Measurements from ENCODE around the gene ACAP2.
"Not testable (repeated sequence)": the region's sequence is repeated elsewhere in the genome, so short reads cannot be mapped to it uniquely, and the experiment has no call there.

Gene ACAP2

DNA sequence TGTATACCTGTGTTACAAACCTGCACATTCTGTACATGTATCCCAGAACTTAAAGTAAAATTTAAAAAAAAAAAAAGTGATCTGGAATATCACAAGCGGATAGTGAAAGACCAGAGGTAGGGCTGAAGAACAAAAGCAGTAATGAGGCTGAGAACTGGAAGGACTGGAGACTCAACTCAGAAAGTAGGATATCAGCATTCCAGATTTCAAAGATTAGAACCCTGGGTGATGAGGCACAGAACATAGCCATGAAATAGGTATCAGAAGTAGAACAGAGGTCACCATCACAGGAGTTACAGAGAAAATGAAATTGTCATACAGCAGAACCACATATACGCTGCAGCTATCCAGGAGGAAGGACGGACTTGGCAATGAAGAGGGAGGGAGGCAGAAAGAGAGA lies 56.1 kb downstream of the ACAP2 start:
- no peak for DNase-seq (ENCODE audit: low spot score)

DNA sequence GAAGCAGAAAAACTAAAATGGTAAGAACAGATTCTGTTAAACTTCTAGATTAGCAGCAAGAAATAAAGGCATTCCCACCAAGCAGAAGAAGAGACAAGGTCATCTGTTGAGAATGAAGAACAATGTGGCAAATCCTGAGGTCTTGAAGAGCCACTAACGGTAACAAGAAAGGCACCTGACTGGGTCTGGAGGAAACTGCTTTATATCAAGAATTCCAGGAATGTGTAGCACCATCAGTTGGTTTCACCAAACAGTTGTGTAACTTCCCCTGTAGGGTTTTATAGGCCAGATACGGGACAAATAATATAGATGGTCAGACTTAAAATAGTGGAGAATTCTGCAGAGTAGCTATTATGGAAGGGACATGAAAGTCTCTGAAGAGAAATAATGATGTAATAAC lies 57.3 kb downstream of the ACAP2 start:
- no peak for DNase-seq (ENCODE audit: low spot score)

DNA sequence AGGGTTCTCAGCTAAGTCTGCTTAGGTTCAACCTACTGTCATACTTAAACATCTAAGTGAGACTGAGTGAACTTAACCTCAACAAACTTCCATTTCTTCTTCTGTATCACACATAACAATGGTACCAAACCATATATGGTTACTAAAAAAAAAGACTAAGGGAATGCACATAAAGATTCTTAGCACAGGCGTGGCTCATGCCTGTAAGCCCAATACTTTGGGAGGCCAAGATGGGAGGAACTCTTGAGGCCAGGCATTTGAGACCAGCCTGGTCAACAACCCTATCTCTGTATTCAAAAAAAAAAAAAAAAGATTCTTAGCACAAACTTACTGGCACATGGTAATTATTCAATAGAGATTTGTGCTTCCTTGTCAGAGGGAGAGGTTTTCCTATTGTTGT lies 57.9 kb downstream of the ACAP2 start:
- DNase-seq (ENCODE audit: low spot score) = no peak

DNA sequence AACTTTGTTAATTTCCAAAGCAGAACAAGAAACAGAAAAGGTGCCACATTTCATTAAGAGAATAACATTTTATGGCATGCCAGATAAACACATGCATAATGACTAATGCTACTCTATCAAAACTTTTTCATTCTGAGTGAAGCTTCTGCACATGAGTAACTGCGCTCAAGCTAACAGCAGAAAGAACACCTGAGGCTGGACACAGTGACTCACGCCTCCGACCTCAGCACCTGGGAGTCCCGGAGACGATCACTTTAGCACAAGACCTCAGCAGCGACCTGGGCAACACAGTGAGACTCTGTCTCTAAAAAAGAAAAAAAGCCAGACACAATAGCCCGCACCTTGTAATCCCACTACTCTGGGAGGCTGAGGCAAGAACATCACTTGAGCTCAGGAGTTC lies 70.6 kb downstream of the ACAP2 start:
- DNase-seq (ENCODE audit: low spot score) = no peak

DNA sequence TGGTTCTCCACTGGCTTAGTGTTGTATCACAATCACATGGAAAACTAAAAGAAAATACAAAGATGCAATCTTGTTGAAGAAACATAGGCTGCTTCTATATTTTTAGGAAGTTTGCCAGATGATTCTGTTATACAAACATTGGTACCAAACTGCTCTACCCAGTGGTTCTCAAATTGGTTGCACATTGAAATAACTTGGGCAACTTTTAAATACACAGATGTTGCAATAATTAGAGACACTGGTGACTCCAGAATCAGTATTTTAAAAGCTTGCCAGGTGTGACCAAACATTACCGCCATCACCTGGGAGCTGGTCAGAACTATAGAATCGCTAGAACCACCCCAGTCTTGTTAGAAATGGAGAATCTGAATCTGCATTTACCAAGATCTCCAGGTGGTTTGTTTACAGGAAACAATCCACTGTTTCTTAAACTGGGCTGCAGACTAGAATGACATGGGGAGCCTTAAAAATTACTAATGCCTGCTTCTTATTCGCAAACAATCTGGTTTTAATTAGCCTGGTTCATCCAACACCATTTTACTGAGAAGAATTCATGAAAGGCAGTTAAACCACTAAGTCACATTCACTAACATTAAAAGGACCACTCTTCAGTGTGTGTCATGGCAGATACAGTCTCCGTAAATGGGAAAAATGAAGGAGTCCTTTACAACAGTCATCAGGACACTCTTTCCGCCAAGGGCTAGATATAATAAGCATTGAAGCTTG lies 76.5 kb downstream of the ACAP2 start:
- DNase-seq (ENCODE audit: low spot score) = no peak

- no peak for DNase-seq (ENCODE audit: low spot score)
These were observed 77.4 kb downstream of the ACAP2 start for GRCh38 chr3:195365371-195365770.

DNA sequence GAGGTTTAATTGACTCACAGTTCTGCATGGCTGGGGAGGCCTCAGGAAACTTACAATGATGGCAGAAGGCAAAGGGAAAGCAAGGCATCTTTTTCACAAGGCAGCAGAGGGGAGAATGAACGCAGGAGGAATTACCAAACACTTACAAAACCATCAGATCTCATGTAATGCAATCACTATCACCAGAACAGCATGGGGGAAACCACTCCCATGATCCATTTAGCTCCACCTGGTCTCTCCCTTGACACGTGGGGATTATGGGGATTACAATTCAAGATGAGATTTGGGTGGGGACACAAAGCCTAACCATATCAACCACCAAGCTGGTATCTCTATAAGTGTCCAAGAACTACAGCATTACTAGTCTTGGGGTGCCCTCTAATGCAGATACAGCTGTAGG lies 85.0 kb downstream of the ACAP2 start:
- DNase-seq (ENCODE audit: low spot score) = not testable (repeated sequence)

DNA sequence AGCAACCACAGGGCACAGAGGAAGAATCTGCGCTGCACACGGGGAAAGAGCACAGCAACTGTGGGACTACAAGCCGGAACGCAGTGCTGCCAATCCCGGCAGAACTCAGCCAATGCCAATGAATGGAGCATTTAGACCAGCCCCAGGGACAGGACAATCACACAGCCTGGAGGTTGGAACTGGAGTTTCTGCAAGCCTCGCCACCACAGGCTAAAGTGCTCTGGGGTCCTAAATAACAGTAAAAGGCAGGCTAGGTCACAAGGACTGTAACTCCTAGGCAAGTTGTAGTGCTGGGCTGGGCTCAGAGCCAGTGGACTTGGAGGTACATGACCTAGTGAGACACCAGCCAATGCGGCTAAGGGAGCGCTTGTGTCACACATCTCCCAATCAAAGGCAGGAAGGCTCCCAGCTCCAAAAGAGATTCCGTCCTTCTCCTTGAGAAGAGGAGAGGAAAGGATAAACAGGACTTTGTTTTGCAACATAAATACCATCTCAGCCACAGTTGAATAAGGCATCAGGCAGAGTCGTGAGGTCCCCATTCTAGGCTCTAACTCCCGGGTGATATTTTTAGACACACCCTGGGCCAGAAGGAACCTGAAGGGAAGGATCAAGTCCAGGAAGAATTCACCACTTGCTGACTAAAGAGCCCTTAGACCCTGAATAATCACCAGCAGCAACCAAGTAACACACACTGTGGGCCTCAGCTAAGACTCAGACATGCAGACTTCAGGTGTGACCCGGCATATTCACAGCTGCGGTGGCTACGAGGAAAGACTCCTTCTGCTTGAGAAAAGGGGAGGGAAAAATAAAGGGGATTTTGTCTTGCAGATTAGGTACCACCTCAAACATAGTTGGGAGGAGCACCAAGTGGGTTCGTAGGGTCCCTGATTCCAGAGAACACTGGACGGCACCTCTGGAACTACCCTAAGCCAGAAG lies 86.4 kb downstream of the ACAP2 start:
- DNase-seq (ENCODE audit: low spot score) = no peak

DNA sequence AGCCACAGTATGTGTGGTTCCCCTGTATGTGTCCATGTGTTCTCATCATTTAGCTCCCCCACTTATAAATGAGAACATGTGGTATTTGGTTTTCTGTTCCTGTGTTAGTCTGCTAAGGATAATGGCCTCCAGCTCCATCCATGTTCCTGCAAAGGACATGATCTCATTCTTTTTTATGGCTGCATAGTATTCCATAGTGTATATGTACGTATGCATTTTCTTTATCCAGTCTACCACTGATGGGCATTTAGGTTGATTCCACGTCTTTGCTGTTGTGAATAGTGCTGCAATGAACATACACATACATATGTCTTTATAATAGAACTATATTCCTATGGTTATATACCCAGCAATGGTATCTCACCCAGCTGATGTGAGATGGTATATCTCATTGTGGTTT lies 88.8 kb downstream of the ACAP2 start:
- not testable (repeated sequence) for DNase-seq (ENCODE audit: low spot score)

GRCh38 chr3:195352895-195353488 lies 89.8 kb downstream of the ACAP2 start:
- DNase-seq (ENCODE audit: low spot score) = no peak

DNA sequence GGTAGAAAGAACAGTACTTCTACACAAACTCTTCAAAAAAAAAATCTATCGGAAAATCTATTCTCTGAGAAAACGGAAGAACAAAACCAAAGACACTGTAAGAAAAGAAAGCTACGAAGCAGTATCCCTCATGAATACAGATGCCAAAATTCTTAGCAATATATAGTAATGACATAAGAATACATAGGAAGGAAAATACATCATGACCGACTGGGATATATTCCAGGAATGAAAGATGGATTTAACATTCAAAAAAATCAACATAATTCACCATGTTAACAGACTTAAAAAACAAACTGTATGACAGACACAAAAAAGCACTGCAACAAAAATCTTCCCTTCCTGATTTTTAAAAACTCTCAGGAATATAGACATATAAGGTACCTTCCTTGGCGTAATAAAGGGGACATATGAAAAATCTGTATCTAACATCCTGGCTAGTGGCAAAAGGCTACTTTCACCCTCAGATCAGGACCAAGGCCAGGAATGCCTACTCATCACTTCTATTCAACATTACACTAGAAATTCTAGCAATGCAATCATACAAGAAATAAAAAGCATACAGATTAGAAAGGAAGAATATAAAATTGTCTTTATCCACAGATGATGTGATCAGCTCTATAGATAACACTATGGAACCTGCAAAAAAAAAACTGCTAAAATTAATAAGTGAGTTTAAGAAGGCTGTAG lies 94.2 kb downstream of the ACAP2 start:
- DNase-seq (ENCODE audit: low spot score) = no peak

GRCh38 chr3:195337747-195338146 lies 105.1 kb downstream of the ACAP2 start:
- DNase-seq (ENCODE audit: low spot score) = no peak

- DNase-seq (ENCODE audit: low spot score) = no peak
These were observed 107.9 kb downstream of the ACAP2 start for GRCh38 chr3:195334967-195335366.

DNA sequence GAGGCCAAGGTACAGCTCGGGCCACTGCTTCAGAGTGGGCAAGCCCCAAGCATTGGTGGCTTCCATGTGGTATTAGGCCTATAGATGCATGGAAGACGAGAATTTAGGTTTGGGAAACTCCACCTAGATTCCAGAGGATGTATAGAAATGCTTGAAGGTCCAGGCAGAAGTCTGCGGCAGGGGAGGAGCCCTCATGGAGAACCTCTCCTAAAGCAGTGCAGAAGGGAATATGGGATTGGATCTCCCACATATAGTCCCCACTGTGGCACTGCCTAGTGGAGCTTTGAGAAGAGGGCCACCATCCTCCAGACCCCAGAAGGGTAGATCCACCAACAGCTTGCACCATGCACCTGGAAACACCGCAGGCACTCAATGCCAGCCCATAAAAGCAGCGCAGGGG lies 123.8 kb downstream of the ACAP2 start:
- no peak for DNase-seq (ENCODE audit: low spot score)

DNA sequence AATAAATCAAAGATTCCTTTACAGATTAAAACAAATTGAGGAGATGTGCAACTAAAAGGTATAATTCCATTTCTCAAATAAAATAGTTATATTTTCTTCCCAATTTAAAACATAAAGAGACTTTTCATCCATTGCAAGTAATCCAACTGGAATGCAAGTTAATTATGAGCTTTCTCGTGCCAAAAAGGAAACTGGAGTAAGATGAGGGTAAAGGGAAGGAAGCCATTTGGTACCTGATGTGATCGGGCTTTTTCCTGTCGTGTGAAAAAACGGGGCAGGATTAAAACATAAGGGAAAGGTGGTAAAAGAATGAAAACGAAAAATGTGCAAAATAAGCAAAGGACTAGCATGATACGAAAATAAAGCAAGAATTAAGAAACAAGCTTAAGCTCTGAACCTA lies 130.1 kb downstream of the ACAP2 start:
- no peak for DNase-seq (ENCODE audit: low spot score)

DNA sequence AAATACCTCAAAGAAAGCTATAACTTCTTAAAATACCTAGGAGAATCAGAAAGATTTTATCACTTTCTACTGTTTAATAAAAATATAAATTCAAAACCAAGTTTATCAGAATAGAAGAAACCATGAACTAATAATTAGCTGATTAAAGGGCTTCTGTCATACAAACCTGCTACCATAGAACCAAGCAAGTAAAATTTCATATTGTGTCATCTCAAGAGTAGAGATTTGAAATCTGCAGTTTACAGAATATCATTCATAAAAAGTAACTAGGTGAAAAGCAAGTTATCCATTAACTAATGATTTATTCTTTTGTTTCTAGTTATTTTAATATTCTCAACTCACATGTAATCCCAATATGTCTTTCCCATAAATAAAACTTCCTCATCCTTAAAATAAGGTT lies 135.1 kb downstream of the ACAP2 start:
- no peak for DNase-seq (ENCODE audit: low spot score)

DNA sequence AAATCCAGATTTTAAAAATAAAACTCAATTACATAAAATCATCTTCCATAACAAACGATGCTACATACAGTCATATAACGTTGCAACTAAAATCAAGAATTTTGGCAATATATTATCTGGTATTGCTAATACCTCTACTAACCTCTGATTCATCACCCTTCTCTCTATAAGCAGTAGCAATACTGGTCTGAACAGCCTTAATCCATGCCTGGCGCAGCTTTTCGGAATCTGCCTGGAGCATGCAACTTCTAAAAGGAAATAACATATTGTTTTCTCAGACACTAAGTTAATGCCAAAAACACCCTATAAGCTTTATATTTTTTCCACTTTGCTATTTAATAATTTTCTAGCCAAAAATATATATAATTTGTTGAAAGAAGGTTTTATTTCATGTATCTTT lies 136.5 kb downstream of the ACAP2 start:
- no peak for DNase-seq (ENCODE audit: low spot score)

DNA sequence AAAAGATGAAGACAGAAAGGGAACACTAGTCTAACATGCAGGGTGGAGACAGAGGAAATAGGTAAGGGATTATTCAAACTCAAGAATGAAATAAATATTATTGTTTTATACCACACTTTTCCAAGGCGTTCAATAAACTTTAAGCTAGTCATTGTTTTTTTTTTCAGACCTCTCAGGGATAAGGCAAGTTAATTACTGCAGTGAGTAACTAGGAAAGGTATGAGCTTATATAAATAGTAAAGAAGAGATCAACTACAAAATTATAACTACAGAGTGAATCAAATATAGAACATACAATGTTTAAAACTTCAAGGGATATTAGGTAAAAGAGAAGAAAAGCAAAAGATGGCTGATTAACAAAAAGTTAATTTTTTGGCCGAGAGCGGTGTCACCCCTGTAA lies 140.4 kb downstream of the ACAP2 start:
- no peak for DNase-seq (ENCODE audit: low spot score)

GRCh38 chr3:195297446-195297845 lies 145.4 kb downstream of the ACAP2 start:
- no peak for DNase-seq (ENCODE audit: low spot score)

GRCh38 chr3:195296662-195297061 lies 146.2 kb downstream of the ACAP2 start:
- no peak for DNase-seq (ENCODE audit: low spot score)

GRCh38 chr3:195291121-195291520 lies 151.7 kb downstream of the ACAP2 start:
- no peak for DNase-seq (ENCODE audit: low spot score)

- not testable (repeated sequence) for DNase-seq (ENCODE audit: low spot score)
These were observed 152.2 kb downstream of the ACAP2 start for GRCh38 chr3:195290643-195291042.

Data from left forelimb (tissue), 1 donor.